Inferior parietal cortex (tissue), 1 donor: Measurements from ENCODE around the gene RPS4Y1.
"Not testable (repeated sequence)": the region's sequence is repeated elsewhere in the genome, so short reads cannot be mapped to it uniquely, and the experiment has no call there.

Source experiments
- DNase-seq: peaks from one replicate; pipeline ENCODE4 v3.0.0-alpha.2; 2016; ENCODE audit errors: extremely low spot score

The RPS4Y1 gene

DNA sequence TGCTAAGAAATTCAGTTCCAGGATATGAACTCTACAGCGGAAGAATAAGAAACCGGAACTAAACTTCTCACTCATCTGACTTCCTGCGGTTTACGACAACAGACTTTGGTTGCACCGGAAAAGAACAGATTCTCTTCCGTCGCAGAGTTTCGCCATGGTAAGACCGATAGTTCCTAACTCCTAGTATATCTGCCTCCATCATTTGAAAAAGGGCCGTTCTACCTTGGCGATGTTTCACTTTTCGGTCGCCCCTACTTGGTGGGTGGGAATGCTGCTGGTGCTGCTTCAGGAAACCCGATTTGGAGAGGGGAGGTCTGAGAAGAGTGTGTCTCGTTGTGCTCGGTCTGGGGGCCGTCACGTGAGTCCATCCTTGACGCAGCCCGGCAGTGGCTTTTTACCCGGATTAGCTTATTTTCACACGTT, at the start of gene RPS4Y1:
Gene RPS4Y1 (plus strand): TSS at position 132 of the 423 bp plus-strand sequence. CDS start 23 bp downstream, at position 155.
- peak; percentile 78 for DNase-seq

DNA sequence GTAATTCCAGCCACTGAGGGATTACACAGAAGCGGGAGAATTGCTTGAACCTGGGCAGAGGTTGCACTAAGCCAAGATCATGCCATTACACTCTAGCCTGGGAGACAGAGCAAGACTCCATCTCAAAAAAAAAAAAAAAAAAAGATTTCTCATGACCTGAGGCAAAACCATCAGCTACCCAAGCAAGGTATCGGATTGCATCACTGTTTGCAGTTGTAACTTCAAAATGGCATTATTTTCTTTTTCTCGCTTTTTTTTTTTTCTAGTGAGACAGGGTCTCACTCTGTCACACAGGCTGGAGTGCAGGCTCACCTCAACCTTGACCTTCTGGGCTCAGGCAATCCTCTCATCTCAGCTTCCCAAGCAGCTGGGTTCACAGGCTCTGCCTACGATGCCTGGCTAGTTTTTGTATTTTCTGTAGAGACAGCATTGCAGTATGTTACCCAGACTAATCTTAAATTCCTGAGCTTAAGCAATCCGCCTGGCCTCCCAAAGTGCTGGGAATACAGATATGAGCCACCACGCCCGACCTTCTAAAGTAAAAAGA, 44.4 kb upstream of the RPS4Y1 start:
- no peak for DNase-seq

DNA sequence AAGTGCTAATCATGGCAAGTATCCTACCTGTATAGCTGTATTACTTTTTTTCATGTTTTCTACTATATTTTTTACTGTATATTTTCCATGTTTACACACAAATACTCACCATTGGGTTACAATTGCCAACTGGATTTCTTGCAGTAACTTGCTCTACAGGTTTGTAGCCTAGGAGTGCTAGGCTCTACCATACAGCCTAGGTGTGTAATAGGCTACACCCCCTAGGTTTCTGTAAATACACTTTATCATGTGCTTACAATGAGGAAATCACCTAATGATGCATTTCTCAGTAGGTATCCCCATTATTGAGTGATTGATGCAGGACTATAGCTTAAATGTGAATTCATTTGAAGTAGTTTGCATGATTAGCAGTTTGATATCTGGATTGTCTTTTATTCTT, 43.4 kb upstream of the RPS4Y1 start:
- DNase-seq: no peak

DNA sequence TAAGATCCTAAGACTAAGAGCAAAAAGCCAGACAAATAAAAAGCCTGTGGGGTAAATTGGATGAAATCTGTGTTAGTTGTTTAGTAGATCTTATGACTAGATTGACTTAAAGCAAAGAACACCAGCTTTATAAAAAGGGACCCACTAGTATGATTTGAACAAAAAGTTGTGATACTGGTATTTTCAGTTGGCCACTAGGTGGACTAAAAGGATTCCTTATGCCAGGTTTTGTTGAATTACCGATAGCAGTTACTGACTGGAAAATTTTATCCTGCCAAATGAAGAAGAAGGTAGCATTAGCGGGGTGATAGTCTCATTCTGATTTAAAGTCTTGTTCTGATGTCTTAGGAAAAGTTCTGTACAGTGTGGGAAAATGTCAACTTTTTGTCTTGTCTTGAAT, 41.2 kb upstream of the RPS4Y1 start:
- no peak for DNase-seq

DNA sequence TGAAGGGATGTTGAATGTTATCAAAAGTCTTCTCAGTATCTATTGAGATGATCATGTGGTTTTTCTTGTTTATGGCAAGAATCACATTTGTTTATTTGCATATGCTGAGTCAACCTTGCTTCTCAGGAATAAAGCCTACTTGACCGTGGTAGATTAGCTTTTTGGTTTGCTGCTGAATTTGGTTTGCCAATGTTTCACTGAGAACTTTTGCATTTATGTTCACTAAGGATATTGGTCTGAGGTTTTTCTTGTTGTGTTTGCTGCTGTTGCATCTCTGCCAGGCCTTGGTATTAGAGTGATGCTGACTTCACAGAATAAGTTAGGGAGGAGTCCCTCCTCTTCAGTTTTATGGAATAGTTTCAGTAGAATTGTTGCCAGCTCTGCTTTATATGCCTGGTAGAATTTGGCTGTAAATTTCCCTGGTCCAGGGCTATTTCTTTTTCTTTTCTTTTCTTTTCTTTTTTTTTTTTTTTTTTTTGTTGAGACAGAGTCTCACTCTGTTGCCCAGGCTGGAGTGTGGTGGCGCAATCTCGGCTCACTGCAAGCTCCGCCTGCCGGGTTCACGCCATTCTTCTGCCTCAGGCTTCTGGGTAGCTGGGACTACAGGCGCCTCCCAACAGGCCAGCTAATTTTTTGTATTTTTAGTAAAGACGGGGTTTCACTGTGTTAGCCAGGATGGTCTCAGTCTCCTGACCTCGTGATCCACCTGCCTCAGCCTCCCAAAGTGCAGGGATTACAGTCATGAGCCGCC, 24.1 kb upstream of the RPS4Y1 start:
- not testable (repeated sequence) for DNase-seq

DNA sequence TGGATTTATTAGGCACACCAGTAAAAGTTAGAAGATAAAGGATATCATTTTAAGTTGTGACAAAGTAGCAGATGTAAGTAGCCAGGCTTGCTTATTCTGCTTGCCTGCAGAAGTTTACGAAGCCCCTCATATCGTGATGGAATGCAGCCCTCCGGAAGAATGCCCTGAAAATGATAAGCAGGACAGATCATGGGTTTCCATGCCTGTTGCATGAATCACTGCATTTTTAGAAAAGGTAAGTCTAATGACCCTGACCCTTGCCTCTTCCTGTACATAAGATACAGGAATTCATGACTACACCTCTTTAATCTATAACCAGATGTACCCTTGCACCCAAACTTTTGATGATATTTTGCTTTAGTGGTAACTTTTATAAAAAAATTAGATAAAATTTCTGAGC, 16.9 kb upstream of the RPS4Y1 start:
- no peak for DNase-seq

DNA sequence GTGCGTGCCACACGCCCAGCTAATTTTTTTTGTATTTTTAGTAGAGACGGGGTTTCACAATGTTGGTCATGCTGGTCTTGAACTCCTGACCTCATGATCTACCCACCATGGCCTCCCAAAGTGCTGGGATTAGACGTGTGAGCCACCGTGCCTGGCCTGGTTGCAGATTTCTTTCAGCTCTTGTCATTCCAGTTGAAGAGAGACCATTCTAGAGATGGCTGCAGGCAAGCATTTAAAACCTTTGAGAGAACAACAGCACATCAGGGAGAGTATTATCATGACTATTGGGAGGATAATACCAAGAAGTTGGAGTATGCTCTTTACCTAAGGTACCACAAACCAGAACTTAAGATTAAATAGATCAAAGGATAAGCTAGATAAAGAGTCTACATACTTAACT, 12.9 kb upstream of the RPS4Y1 start:
- DNase-seq: no peak

DNA sequence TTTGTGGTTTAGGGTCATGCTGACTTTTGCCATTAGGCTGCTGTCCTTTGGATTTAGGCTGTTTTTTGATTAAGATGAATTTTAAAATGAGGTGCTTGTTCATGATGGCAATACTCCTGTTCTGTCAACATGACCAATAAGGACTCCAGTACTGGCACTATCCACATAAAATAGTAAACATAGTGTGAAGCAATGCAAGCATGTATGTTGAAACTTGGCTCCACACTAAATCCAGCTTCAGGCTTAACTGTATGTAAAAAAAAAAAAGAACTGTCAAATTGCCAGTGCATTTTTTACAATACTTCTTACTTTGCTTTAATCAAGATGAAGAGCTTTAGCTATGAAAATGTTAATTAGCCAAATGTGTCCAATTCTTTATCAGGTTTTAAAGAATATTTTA, 6.2 kb upstream of the RPS4Y1 start:
- DNase-seq: no peak

DNA sequence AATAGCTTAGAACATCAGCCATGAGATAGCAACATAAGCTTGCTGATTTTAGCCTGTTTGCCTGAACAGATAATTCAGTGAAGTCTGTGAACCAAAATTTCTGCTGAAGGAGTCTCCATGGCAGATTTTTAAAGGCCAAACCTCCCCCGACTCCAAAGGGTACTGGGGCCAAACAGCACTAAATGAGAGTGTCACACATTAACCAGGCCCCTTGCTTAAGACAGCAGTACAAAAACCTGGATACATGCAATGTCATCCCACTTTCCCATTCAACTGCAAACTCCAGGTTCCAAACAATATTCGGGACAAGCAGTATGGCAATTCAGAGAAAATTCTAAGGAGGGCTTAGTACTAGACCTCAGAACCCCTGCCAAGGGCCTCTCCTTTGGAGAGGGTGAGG, 4.3 kb upstream of the RPS4Y1 start:
- no peak for DNase-seq

DNA sequence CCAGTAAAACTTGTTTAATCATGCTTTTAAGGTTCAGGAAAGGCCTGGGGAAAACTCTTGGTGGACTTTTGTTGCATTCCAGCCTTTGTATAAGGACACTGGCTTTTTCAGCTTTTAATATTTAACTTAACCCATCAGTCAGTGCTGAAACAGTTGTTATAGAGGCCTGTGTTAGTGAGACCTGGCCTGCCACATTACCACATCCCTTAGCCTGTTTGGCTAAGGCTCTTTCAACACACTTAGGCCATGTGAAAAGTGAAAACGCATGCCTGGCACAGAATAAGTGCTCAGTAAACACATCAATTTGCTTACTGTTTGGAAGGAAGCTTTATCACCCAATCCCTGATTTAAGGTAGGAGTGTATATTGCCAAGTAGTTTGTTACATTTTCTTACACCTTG, 3.5 kb upstream of the RPS4Y1 start:
- DNase-seq: no peak

DNA sequence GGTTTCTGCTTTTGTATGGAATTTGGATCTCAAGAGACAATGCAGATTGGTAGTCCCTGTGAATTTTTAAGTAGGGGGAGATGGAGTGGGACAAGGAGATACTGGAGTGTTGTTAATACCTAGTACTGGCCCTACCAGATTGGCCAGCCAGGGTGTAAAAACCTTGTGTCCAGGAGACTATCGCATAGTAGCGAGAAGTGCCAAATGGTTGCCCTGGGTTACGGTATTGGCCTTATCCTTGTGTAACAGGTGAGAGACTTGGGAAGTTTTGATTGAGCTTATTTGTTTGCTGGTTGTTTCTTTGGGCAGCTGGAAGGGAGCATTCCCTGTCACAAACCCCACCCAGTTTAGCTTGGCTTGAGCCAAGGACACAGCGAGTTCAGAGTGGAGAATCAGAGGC, 5.4 kb downstream of the RPS4Y1 start:
- no peak for DNase-seq

DNA sequence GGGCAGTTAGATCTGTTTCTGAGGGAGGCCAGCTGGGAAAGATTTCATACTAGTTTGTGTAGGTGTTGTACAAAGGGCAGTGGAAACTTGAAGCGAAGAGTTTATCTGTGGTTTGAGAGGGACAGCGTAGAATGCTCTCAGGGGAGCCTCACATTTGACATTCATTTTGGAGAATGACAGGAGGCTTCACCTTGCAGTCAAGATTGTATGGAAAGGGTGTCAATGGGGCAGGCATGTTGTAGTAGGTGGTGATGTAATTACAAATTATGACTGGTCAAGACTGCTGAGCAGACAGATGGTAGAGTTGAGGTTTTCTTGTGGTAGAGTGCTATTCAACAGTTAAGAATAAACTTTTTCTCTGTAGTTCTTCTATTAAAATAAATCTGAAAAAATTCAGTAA, 7.0 kb downstream of the RPS4Y1 start:
- DNase-seq: no peak

DNA sequence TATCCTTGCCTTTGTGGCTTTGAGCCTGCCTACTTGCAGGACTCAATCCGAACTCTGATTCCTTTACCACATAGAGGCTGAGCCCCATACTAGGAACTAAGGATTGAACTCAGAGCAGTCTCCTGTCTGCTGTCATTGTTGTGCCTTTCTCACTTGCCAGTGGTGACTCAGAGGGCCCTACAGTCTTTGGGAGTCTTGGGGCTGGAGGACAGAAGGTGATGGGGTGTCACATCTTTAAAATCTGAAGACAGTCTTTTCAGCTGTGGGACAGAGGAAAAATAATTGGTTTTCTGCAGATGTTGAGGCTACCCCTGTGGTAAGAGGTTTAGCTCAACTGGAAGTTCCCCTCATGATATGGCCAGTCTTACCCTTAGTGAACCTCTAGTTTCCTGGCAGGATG, 8.0 kb downstream of the RPS4Y1 start:
- no peak for DNase-seq

DNA sequence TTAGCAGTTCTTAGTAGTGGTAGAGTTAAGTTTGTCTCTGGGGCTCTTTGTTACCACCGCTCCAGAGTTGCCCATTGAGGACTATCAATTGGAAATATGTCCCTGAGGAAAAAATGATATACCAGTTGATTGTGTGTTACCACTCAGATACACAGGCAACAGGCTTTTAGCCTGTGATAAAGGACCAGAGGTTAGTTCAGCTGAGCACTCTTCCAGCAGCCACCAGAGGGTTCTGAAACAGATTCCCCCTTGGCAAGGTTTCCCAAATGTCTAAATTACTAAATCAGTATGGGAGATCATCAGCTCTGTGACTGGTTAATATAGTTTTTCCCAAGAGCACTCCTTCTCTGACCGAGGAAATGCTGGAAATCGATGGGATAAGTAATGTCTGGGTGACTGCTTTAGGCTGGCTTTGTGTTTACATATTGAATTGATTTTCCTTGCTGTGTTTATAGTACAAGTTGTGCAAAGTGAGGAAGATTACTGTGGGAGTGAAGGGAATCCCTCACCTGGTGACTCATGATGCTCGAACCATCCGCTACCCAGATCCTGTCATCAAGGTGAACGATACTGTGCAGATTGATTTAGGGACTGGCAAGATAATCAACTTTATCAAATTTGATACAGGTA, 12.9 kb downstream of the RPS4Y1 start:
- DNase-seq: no peak

DNA sequence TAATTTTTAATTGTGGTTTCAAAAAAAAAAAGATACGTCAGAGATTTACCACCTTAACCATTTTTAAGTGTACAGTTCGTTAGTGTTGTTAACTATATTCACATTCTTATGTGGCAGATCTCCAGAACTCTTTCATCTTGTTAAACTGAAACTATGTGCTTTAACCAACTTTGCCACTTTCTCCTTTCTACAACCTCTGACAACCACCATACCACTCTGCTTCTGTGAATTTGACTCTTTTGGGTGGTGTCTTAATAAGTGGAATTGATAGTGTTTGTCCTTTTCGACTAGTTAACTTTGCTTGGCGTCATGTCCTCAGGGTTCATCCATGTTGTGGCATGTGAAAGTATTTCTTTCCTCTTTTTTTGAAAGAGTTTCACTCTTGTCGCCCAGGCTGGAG, 15.7 kb downstream of the RPS4Y1 start:
- DNase-seq: no peak

DNA sequence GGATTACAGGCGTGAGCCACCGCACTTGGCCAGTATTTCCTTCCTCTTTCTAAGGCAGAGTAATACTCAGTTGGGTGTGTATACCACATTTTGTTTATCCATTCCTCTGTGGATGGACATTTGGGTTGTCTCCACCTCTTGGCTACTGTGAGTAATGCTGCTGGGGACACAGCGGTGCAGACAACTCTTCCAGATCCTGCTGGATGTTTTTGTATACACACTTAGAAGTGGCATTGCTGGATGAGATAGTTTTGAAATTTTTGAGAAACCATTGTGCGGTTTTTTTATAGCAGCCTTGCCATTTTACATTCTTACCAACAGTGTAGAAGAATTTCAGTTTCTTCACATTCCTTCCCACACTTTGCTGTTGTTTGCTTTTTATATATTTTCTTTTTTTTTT, 16.3 kb downstream of the RPS4Y1 start:
- DNase-seq: no peak

DNA sequence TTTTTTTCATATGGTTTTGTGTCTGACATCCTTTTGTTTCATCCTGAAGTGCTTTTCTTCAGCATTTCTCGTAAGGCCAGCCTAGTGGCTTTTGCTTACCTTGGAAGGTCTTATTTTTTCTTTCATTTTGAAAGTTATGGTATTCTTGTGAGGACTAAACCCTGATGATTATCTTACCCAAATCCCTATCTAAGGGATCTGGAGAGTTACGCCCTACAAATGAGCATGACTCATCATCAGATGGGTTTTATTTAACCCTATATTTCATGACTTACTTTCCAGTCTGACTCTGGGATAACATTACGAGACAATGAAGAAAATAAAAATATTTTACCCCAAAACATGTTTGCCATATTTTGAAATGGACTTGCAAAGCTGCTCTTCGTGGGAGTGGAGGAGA, 18.4 kb downstream of the RPS4Y1 start:
- DNase-seq: no peak

DNA sequence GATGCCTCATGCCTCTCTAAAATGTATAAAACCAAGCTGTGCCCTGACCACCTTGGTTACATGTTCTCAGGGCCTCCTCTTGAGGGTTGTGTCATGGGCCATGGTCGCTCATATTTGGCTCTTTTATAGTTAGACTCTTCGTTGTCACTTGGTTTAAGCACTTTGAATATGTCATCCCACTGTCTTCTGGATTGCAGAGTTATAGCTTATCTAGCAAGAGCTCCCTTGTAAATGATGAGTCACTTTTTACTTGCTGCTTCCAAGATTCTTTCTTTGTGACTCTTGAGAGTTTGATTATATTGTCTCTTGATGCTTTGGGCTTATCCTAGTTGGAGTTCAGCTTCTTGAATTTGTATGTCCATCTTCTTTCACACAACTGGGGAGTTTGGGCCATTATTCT, 19.1 kb downstream of the RPS4Y1 start:
- no peak for DNase-seq

DNA sequence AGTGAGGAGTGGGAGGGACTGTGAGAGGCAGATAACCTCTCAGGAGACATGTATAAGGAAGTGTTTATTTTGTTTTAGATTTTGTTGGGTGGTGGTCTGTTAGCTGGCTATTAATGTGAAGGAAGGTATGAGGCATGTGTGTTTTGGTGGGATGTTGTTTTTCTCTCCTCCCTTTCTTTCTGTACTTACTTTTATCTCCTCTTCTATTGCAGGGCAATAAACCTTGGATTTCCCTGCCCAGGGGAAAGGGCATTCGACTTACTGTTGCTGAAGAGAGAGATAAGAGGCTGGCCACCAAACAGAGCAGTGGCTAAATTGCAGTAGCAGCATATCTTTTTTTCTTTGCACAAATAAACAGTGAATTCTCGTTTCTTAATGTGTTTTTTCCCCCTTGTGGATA, 25.2 kb downstream of the RPS4Y1 start:
- no peak for DNase-seq

DNA sequence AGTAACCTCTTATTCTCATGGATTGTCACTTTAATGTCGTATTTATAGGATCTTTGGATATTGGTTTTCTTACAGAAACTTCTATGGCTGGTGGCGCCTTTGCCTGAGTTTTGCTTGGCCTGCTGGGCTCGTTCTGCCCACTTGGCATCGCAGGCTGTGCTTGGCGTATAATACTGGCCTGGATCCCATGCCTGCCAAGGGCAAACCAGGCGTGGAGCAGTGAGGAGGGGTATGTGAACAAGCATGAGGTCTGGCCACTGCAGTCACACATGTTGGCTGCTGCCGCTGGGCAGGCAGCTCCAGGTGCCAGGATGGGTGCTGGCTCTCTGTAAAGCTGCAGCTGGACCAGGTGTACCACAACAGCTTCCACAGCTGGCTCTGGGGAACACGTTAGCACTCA, 26.1 kb downstream of the RPS4Y1 start:
- no peak for DNase-seq

DNA sequence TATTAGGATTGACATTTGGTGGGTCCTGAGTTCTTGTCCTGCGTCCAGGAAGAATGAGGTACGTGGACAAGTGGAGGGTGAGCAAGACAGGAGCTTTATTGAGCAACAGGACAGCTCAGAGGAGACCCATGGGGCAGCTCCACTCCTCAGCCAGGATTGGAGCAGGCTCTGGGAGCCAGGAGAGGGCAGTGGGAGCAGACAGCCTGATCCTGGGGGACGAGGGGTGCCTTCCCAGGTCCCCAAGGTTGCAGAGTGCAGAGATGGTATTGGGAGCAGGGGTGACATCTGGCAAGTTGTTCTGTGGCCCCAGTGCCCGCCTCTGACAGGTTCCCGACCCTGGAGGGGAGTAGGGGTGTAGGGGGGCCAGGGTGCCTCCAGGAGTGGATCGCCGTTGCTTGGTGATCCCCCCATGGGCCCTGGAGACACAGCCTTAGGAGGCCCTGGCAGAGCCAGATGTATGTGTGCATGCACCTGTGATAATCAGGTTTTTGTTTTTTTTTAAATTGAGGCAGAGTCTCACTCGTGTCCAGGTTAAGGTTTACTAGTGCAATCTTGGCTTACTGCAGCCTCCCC, 26.7 kb downstream of the RPS4Y1 start:
- DNase-seq: no peak

DNA sequence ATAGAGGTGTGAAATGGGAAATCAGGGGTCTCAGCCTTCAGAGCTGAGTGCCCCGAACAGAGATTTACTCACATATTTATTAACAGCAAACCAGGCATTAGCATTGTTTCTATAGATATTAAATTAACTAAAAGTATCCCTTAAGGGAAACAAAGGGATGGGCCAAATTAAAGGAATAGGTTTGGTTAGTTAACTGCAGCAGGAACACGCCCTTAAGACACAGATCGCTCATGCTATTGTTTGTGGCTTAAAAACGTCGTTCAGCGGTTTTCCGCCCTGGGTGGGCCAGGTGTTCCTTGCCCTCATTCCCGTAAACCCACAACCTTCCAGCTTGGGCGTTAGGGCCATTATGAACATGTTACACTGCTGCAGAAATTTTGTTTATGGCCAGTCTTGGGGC, 30.8 kb downstream of the RPS4Y1 start:
- not testable (repeated sequence) for DNase-seq

DNA sequence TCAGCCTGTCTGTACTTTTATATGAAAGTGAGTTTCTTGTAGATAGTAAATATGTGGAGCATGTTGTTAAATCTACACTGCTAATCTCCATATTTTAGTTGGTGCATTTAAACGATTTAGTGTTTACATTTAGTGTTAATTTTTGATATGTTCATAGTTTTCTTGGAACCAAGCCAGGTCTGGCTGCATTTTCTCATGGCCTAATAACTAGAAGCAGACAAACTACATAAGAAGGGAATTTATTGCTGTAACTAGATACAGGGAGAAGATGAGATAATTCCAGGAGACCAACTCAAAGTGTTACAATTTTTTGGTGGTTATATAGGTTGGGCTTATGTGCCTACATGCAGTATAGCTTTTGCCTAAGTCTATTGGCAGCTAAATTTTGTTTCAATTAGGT, 32.8 kb downstream of the RPS4Y1 start:
- no peak for DNase-seq
